Adrenal gland (tissue), 12 donors: ENCODE results near the gene GPC1. TPM values are rescaled to one million over a fixed set of nuclear protein-coding genes. Genes with fewer than 3 reads are reported as not detected.
A peak's percentile ranks its signal among the peaks of the same experiment; 100 is the strongest.

ENCODE experiments used
- DNase-seq, 7 donors: peaks; one replicate each; pipeline ENCODE4 v3.0.0-alpha.2; 2019 to 2020
- H3K27ac ChIP-seq, 5 donors: fragments of 200-600 bp; sonication (generic) in 4 of 5; 1 replicate in 3 of 5; 2 replicates in 2 of 5; pipeline versions ENCODE4 v1.5.1 to v1.8.0; 2016 to 2020; ENCODE audit warnings: mild to moderate bottlenecking in 1 of 5
- H3K27me3 ChIP-seq: fragments of 200-600 bp; 2 replicates; pipeline ENCODE4 v1.8.0; 2021
- H3K36me3 ChIP-seq, 2 donors: fragments of 200-600 bp; replicated peaks in 1 of 2; 1 replicate in 1 of 2; 2 replicates in 1 of 2; pipeline versions ENCODE4 v1.5.1 to v1.8.0; 2018 to 2022
- H3K4me1 ChIP-seq, 2 donors: fragments of 200-600 bp; replicated peaks in 1 of 2; 1 replicate in 1 of 2; 2 replicates in 1 of 2; pipeline versions ENCODE4 v1.5.1 to v1.8.0; 2018 to 2021
- H3K4me3 ChIP-seq, 4 donors: fragments of 200-600 bp; sonication (generic) in 3 of 4; one replicate each; pipeline ENCODE4 v1.5.1; 2016 to 2018
- H3K9me3 ChIP-seq, 3 donors: fragments of 200-600 bp; sonication (generic) in 1 of 3; replicated peaks in 1 of 3; 1 replicate in 2 of 3; 2 replicates in 1 of 3; pipeline versions ENCODE4 v1.5.1 to v1.8.0; 2016 to 2021
- CTCF ChIP-seq, 6 experiments: fragments of 450-650 bp in 4 of 6; fragments of 200-600 bp in 2 of 6; sonication (generic) in 1 of 6; IDR thresholded peaks; 1 replicate in 5 of 6; 2 replicates in 1 of 6; pipeline versions ENCODE4 v1.5.1 to v1.8.0; 2016 to 2021; ENCODE audit warnings: antibody characterized with exemption in 6 of 6, mild to moderate bottlenecking in 2 of 6, moderate library complexity in 1 of 6
- POLR2A ChIP-seq, 2 donors: fragments of 450-650 bp; IDR thresholded peaks; one replicate each; pipeline ENCODE4 v1.6.1; 2017; ENCODE audit warnings: antibody characterized with exemption in 2 of 2, mild to moderate bottlenecking in 2 of 2, moderate library complexity in 1 of 2
- WGBS, 4 donors: extraction: QIAGEN DNeasy Blood & Tissue Kit in 2 of 4; methylation state at CpG; one replicate each; pipeline versions ENCODE4 v1.1.5 to v1.1.7; 2013 to 2017; 5-methylcytosine and 5-hydroxymethylcytosine counted together
- intact Hi-C, 2 donors: fragments of 100-400 bp; cut with DNase I; formaldehyde crosslinking; loops; one replicate each; pipeline versions ENCODE4 v1.14.1 to v1.15.0; 2022 to 2023
- polyA plus RNA-seq, 3 donors: library from polyadenylated mRNA; stranded (reverse); fragments of 200-250 nt in 2 of 3; fragments of 350-450 nt in 1 of 3; fragmentation: Illumina TruSeq in 1 of 3; extraction: RNeasy Lipid Tissue Mini Kit (QIAGEN cat#74804) in 1 of 3; gene quantifications; one replicate each; pipeline ENCODE4 v1.2.3, GENCODE V29; 2013 to 2014
- total RNA-seq, 9 donors: library from RNA; depleted of rRNA in 4 of 9; stranded (reverse); fragments of >200 nt in 4 of 9; fragments of 120-200 nt in 1 of 9; fragmentation: NEBNext Ultra II Directional in 1 of 9; extraction: Animal tissue kit (Norgen Biotek cat#: 25700) in 1 of 9; gene quantifications; one replicate each; pipeline versions ENCODE4 v1.1.0 to v1.2.4, GENCODE V29; 2013 to 2023
- donor health status: healthy with polysubstance abuse.
- donor health status: Bipolar disorder and iron deficiency.
- donor health status: DM: yes; HTN: yes; CAD: no.
- donor health status: DM: no; HTN: no; CAD: no.
- donor health status: DM: no; HTN: no; CAD: no.
- donor health status: DM: yes; HTN: yes; CAD: no.

Gene GPC1
- total and polyA plus RNA-seq, 12 donors = 11.8 to 202 (median 132) TPM

GRCh38 chr2:240461471-240462072, 26.1 kb downstream of the GPC1 start:
- Histone ChIP-seq H3K9me3 (no peaks in the 10 kb centered on the region), H3K4me3 (no peak overlapping the region), H3K36me3 (peaks cover 0 to 29% of the 10 kb centered on the region in 2 donors), H3K27me3 (no peaks in the 10 kb centered on the region), H3K27ac (no peak overlapping the region), H3K4me1 (peaks cover 4 to 6% of the 10 kb centered on the region in 2 donors)
- no peak for TF ChIP-seq CTCF (IDR thresholded peaks at IDR 0.05)
- TF ChIP-seq POLR2A (IDR thresholded peaks at IDR 0.05) = no peak
- DNase-seq = peak in 2 of 7 donors; percentile 15 to 43
- 92 to 94% (median 94%) methylated on average over 7 to 17 of the region's 17 CpGs for WGBS, 4 donors
- intact Hi-C loops = no loop called here

DNA sequence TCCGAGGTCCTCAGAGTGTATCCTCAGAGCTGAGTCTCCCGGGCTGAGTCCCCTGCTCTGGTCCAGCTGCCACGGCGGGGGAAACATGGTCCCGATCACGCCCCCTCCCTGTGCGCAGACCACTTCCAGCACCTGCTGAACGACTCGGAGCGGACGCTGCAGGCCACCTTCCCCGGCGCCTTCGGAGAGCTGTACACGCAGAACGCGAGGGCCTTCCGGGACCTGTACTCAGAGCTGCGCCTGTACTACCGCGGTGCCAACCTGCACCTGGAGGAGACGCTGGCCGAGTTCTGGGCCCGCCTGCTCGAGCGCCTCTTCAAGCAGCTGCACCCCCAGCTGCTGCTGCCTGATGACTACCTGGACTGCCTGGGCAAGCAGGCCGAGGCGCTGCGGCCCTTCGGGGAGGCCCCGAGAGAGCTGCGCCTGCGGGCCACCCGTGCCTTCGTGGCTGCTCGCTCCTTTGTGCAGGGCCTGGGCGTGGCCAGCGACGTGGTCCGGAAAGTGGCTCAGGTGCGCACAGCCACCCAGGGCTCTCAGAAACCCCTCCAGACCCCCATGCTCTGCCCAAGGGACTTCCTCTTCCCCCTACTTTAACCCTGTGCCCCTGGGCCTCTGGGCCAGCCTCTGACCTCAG, 26.7 kb downstream of the GPC1 start:
- whole genome bisulfite sequencing, 4 donors = 94 to 97% (median 95%) methylated on average over 20 to 41 of the region's 41 CpGs
- Histone ChIP-seq H3K27me3 (no peaks in the 10 kb centered on the region), H3K4me3 (no peak overlapping the region), H3K27ac (no peak overlapping the region), H3K9me3 (no peaks in the 10 kb centered on the region), H3K36me3 (peaks cover 0 to 29% of the 10 kb centered on the region in 2 donors), H3K4me1 (peaks cover 6 to 10% of the 10 kb centered on the region in 2 donors)
- intact Hi-C loops = no loop called here
- TF ChIP-seq POLR2A (IDR thresholded peaks at IDR 0.05) = no peak
- no peak for TF ChIP-seq CTCF (IDR thresholded peaks at IDR 0.05)
- peak in 5 of 7 donors; percentile 6 to 52 (median 13) for DNase-seq

GRCh38 chr2:240462707-240463273, 27.3 kb downstream of the GPC1 start:
- intact Hi-C loops = no loop called here
- H3K4me3 ChIP-seq = no peak overlapping the region
- peaks cover 0 to 29% of the 10 kb centered on the region in 2 donors for H3K36me3 ChIP-seq
- no peaks in the 10 kb centered on the region for H3K9me3 ChIP-seq
- no peak overlapping the region for H3K27ac ChIP-seq
- 86 to 92% (median 90%) methylated on average over 2 to 16 of the region's 16 CpGs for WGBS, 4 donors
- DNase-seq = peak in 3 of 7 donors; percentile 1 to 18 (median 13)
- no peaks in the 10 kb centered on the region for H3K27me3 ChIP-seq
- TF ChIP-seq CTCF (IDR thresholded peaks at IDR 0.05) (no peak), POLR2A (IDR thresholded peaks at IDR 0.05) (no peak)
- peaks cover 6 to 16% of the 10 kb centered on the region in 2 donors for H3K4me1 ChIP-seq

- Histone ChIP-seq H3K27me3 (no peaks in the 10 kb centered on the region), H3K36me3 (peaks cover 0 to 29% of the 10 kb centered on the region in 2 donors), H3K4me1 (peaks cover 6 to 20% of the 10 kb centered on the region in 2 donors), H3K27ac (no peak overlapping the region), H3K9me3 (no peaks in the 10 kb centered on the region), H3K4me3 (no peak overlapping the region)
- intact Hi-C loops = no loop called here
- WGBS, 4 donors = 91 to 93% (median 92%) methylated on average over 14 to 22 of the region's 22 CpGs; no CpG with 5 or more reads in 1 of the 4 donors
- peak; percentile 8 to 49 (median 22) for DNase-seq
- TF ChIP-seq POLR2A (IDR thresholded peaks at IDR 0.05) = no peak
- no peak for TF ChIP-seq CTCF (IDR thresholded peaks at IDR 0.05)
These were observed 27.9 kb downstream of the GPC1 start for GRCh38 chr2:240463274-240463865.
